Progenitor cell of endocrine pancreas (in vitro differentiated cells): ENCODE data around the gene NR1I3. TPM values are rescaled to one million over a fixed set of nuclear protein-coding genes. Genes with fewer than 3 reads are reported as not detected.

ENCODE experiments used
- DNase-seq: peaks from one replicate; pipeline ENCODE4 v3.0.0; 2021; ENCODE audit warnings: low spot score; ENCODE audit not compliant: unreplicated experiment
- H3K27ac Mint-ChIP-seq: 2 replicates; pipeline ENCODE4 v1.8.0; 2021; ENCODE audit warnings: mild to moderate bottlenecking, moderate library complexity, mixed read lengths
- H3K27me3 Mint-ChIP-seq: 2 replicates; pipeline ENCODE4 v1.8.0; 2021; ENCODE audit warnings: mixed read lengths
- H3K36me3 Mint-ChIP-seq: 2 replicates; pipeline ENCODE4 v1.8.0; 2022; ENCODE audit warnings: mixed read lengths; ENCODE audit not compliant: insufficient read depth
- H3K4me1 Mint-ChIP-seq: 2 replicates; pipeline ENCODE4 v1.8.0; 2021; ENCODE audit warnings: low read depth, mixed read lengths
- H3K4me3 Mint-ChIP-seq: 2 replicates; pipeline ENCODE4 v1.8.0; 2021; ENCODE audit warnings: low read depth, mild to moderate bottlenecking, moderate library complexity, mixed read lengths
- H3K9me3 Mint-ChIP-seq: 2 replicates; pipeline ENCODE4 v1.8.0; 2021; ENCODE audit warnings: low read depth, mixed read lengths
- CTCF ChIP-seq: fragments of 200-600 bp; sonication (generic); IDR thresholded peaks from one replicate; pipeline ENCODE4 v1.5.0; 2021; ENCODE audit warnings: antibody characterized with exemption, mild to moderate bottlenecking; ENCODE audit not compliant: unreplicated experiment
- total RNA-seq: library from RNA; stranded (reverse); gene quantifications from 2 replicates; pipeline ENCODE4 v1.2.1, GENCODE V29; 2021

The NR1I3 gene
- total RNA-seq, 1 donor from 2014 or later: not detected

- Mint-ChIP-seq H3K36me3 (peaks cover 3% of the 10 kb centered on the region), H3K4me1 (peaks cover 17% of the 10 kb centered on the region), H3K27me3 (no peaks in the 10 kb centered on the region), H3K9me3 (no peaks in the 10 kb centered on the region), H3K4me3 (no peak overlapping the region), H3K27ac (no peak overlapping the region)
- DNase-seq: no peak
- no peak for TF ChIP-seq CTCF
Measured at GRCh38 chr1:161230762-161231161, 7.2 kb downstream of the NR1I3 start.

DNA sequence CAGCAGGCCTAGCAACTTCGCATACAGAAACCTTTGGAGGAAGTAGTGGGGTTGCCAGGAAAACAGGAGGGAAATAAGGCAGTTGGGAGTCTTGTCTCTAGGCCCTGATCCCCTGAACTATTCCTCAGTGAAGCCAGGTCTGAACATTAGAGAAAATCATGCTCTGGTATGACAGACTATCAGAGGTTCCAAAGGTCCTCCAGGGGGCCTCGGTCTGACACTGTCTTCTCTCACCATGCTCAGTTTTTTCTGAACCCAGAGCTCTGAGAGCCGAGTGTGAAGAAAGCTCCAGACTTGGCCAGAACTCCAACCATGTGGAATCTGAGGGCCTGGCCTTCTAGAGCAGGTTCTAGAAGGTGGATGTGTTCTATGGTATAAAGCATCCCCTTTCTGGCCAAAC, 8.1 kb downstream of the NR1I3 start:
- peaks cover 3% of the 10 kb centered on the region for H3K36me3 Mint-ChIP-seq
- H3K4me1 Mint-ChIP-seq: peaks cover 23% of the 10 kb centered on the region
- no peak for DNase-seq
- no peak overlapping the region for H3K4me3 Mint-ChIP-seq
- H3K27me3 Mint-ChIP-seq: no peaks in the 10 kb centered on the region
- peak; percentile 15 for TF ChIP-seq CTCF
- H3K9me3 Mint-ChIP-seq: no peaks in the 10 kb centered on the region
- no peak overlapping the region for H3K27ac Mint-ChIP-seq

DNA sequence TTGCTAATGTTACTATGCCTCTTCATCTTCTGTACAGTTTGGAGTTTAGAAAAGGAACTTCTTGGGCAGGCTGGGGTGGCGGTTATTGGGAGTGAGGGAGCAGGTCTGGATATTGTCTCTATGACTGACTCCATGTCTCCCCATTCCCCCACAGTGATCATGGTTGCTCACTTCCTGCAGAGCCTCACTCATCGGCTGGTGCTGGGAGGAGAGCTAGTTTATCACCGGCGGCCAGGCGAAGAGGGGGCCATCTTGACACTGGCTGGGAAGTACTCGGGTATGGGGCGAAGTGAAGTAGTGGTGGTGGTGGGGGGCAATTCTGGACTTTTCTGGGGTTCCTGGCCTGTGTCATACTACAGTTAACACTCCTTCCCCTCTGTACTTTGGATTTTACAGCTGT, 10.0 kb downstream of the NR1I3 start:
- no peak for DNase-seq
- no peak for TF ChIP-seq CTCF
- Mint-ChIP-seq H3K27me3 (no peaks in the 10 kb centered on the region), H3K36me3 (peaks cover 3% of the 10 kb centered on the region), H3K4me1 (peaks cover 38% of the 10 kb centered on the region), H3K9me3 (no peaks in the 10 kb centered on the region), H3K4me3 (no peak overlapping the region), H3K27ac (no peak overlapping the region)

DNA sequence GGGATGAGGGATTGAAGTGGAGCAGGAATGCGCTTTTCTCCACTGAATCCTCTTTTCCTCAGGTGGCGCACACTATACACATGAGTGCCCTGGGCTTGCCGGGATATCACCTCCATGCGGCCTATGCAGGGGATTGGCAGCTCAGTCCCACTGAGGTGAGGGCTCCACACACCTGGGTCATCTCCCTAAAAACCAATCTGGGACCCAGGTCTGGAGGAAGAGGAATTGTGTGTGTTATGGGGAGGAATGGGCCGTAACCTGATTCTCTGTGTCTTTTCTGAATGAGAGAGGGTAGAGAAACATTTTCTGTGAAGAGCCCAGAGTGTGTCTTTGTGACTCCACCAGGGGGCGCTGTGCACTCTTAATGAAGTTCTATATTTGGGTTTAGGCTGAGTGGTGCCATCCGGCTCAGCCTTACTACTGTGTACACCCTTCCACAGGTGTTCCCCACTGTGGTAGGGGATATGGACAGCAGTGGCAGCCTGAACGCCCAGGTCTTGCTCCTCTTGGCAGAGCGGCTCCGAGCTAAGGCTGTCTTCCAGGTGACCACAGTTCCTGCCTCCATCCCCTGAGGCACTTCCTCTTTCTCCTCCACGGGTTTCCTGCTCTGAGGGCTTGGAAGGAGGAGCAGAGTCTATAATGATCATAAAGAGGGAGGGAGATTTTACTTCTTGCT, 10.7 kb downstream of the NR1I3 start:
- TF ChIP-seq CTCF: peak; percentile 86
- Mint-ChIP-seq H3K27me3 (no peaks in the 10 kb centered on the region), H3K4me3 (peak overlapping the region; percentile 99), H3K36me3 (peaks cover 3% of the 10 kb centered on the region), H3K27ac (peak overlapping the region; percentile 82), H3K9me3 (no peaks in the 10 kb centered on the region), H3K4me1 (peaks cover 41% of the 10 kb centered on the region)
- DNase-seq: peak; percentile 66

DNA sequence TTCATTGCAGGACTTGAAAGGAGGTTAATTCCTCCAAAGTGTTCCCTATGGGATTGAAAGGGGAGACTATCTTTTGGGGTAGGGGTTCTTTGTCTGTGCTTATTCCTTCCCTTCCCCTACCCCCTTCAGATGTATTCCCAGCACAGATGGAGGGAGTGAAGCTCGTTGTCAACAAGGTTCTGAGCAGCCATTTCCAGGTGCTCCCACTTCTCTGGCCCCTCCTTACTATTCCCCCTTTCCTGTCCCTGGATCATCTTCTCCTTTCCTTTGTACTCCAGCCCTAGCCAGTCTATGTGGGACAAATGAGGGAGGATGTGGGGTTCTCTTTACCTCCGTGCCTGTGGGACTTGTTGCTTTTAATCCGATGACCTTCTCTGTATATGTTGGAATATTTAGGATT, 11.2 kb downstream of the NR1I3 start:
- Mint-ChIP-seq H3K27me3 (no peaks in the 10 kb centered on the region), H3K36me3 (peaks cover 3% of the 10 kb centered on the region), H3K4me3 (peak overlapping the region; percentile 99), H3K4me1 (peaks cover 44% of the 10 kb centered on the region), H3K27ac (peak overlapping the region; percentile 82), H3K9me3 (no peaks in the 10 kb centered on the region)
- TF ChIP-seq CTCF: no peak
- no peak for DNase-seq
